Endothelial cell of umbilical vein (primary cell): Measurements from ENCODE around the gene GP9.

Source experiments
- CTCF ChIP-seq, 2 donors: IDR thresholded peaks; 1 replicate in 1 of 2; 2 replicates in 1 of 2; pipeline ENCODE4 v1.5.1; 2011; ENCODE audit warnings: low read length in 2 of 2, mild to moderate bottlenecking in 2 of 2, moderate library complexity in 2 of 2, control low read depth in 1 of 2, inconsistent platforms in 1 of 2, low read depth in 1 of 2; ENCODE audit not compliant: insufficient read depth in 1 of 2; ENCODE audit errors: extremely low read depth in 1 of 2
- EZH2 ChIP-seq: IDR thresholded peaks from 2 replicates; pipeline ENCODE4 v1.6.1; 2012; ENCODE audit warnings: borderline replicate concordance, low read depth, mild to moderate bottlenecking, moderate library complexity, low read length, inconsistent platforms; ENCODE audit not compliant: severe bottlenecking
- GATA2 ChIP-seq: IDR thresholded peaks from 2 replicates; pipeline ENCODE4 v1.7.0; 2011; ENCODE audit warnings: low read depth, mild to moderate bottlenecking, moderate library complexity, mixed read lengths, low read length; ENCODE audit not compliant: insufficient read length, insufficient read depth
- JUN ChIP-seq: IDR thresholded peaks from 2 replicates; pipeline ENCODE4 v1.6.1; 2011; ENCODE audit warnings: borderline replicate concordance, low read depth; ENCODE audit not compliant: insufficient read length, insufficient read depth
- MAX ChIP-seq: IDR thresholded peaks from 2 replicates; pipeline ENCODE4 v1.6.1; 2011; ENCODE audit not compliant: insufficient read depth, insufficient read length
- MYC ChIP-seq: IDR thresholded peaks from one replicate; pipeline ENCODE4 v1.6.1; 2011; ENCODE audit warnings: mild to moderate bottlenecking, low read depth, low read length
- POLR2A ChIP-seq: IDR thresholded peaks from 2 replicates; pipeline ENCODE4 v1.6.1; 2012; ENCODE audit warnings: low read depth, mild to moderate bottlenecking, control low read depth, low read length
- POLR2AphosphoS5 ChIP-seq: IDR thresholded peaks from 2 replicates; pipeline ENCODE4 v1.6.1; 2012; ENCODE audit warnings: low read depth, mild to moderate bottlenecking, control low read depth, low read length, moderate library complexity; ENCODE audit not compliant: insufficient read depth

GRCh38 chr3:129050556-129051295 is 9.9 kb upstream of the GP9 start:
- TF ChIP-seq POLR2AphosphoS5 = no peak
- no peak for TF ChIP-seq EZH2
- TF ChIP-seq CTCF (IDR thresholded peaks at IDR 0.05; ENCODE audit: extremely low read depth in 1 of 2, insufficient read depth in 1 of 2, low read depth in 1 of 2, low read length in 2 of 2) = no peak
- no peak for TF ChIP-seq POLR2A
- TF ChIP-seq JUN = no peak
- no peak for TF ChIP-seq MYC
- no peak for TF ChIP-seq GATA2
- no peak for TF ChIP-seq MAX
